Measurements from ENCODE around the gene PRR3. TPM values are rescaled to one million over a fixed set of nuclear protein-coding genes. Genes with fewer than 3 reads are reported as not detected.

The PRR3 gene
- total and polyA plus RNA-seq, 9 of the 15 experiments (the other 6 are each of a cell fraction or from before 2014, with no cell fraction given) = 23.5 to 59.6 (median 28.8) TPM

DNA sequence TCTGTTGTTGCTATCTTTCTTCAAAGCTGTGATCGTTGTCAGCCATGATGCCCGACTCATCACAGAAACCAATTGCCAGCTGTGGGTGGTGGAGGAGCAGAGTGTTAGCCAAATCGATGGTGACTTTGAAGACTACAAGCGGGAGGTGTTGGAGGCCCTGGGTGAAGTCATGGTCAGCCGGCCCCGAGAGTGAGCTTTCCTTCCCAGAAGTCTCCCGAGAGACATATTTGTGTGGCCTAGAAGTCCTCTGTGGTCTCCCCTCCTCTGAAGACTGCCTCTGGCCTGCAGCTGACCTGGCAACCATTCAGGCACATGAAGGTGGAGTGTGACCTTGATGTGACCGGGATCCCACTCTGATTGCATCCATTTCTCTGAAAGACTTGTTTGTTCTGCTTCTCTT is 33.4 kb downstream of the PRR3 start:
- no peak for TF ChIP-seq DPF2 (IDR thresholded peaks at IDR 0.05)
- TF ChIP-seq RBFOX2 (IDR thresholded peaks at IDR 0.05; ENCODE audit: low read depth, low read length) = 0 out of 2 replicates have a peak, but pooled peaks have one; percentile 1
- TF ChIP-seq ESRRA (IDR thresholded peaks at IDR 0.05; ENCODE audit: borderline replicate concordance, low read depth) = peak; percentile 59; the same call in 1 of the 2 replicates
- no peak for TF ChIP-seq NR3C1 (CRISPR knock-in tag; IDR thresholded peaks at IDR 0.05)
- no peak for TF ChIP-seq CXXC5 (CRISPR knock-in tag; IDR thresholded peaks at IDR 0.05)
- intact Hi-C loops (cut with micrococcal nuclease) = no loop called here
- DNase-seq (ENCODE audit: extremely low read depth in 1 of 4, low spot score in 3 of 4) (no peak), FAIRE-seq (no peak), ATAC-seq (no peak)
- BruUV-seq (replicated peaks) = no TSS peak
- Histone ChIP-seq H3K9me1 (ENCODE audit: control insufficient read depth, insufficient read depth, low read length) (peaks cover 5% of the 10 kb centered on the region), H3K4me3 (no peak overlapping the region), H3K36me3 (ENCODE audit: control insufficient read depth, insufficient read depth, low read length) (peaks cover 98% of the 10 kb centered on the region), H3K27ac (ENCODE audit: extremely low read depth, low read depth, low read length) (peak overlapping the region; percentile 8; the same call in 1 of the 3 replicates), H3K79me2 (ENCODE audit: control insufficient read depth, insufficient read depth, low read length) (peaks cover 29% of the 10 kb centered on the region), H3K27me3 (ENCODE audit: control insufficient read depth in 2 of 2, insufficient read depth in 2 of 2, low read length in 2 of 2) (no peaks in the 10 kb centered on the region), H3K9ac (ENCODE audit: insufficient read depth in 1 of 2, low read depth in 2 of 2, low read length in 2 of 2) (no peak overlapping the region; a peak in 1 of 4 replicates), H3K4me2 (ENCODE audit: insufficient read depth, low read length) (no peak overlapping the region), H2AFZ (ENCODE audit: low read depth, low read length) (no peak overlapping the region), H3K4me1 (replicated peaks in 1 of 2; ENCODE audit: control insufficient read depth in 2 of 2, insufficient read depth in 2 of 2, low read length in 2 of 2) (peaks cover 3 to 4% of the 10 kb centered on the region in 2 experiments; a peak in 3 of 5 replicates), H3K9me3 (replicated peaks; ENCODE audit: control insufficient read depth, insufficient read depth, low read depth, low read length) (no peaks in the 10 kb centered on the region), H4K20me1 (replicated peaks; ENCODE audit: control insufficient read depth, insufficient read depth, low read length) (peaks cover 5% of the 10 kb centered on the region; the same call in 1 of the 2 replicates)
- CTCF ChIA-PET (ENCODE audit: low intra/inter-chr PET ratio) = no interaction called here
- POLR2A ChIA-PET = interaction anchor here (0.7 to 3.1 kb wide), 16 partner anchors 8 to 286 kb away, joined by 3 to 52 read pairs (median 5); partner anchors contain the start of genes ABCF1, MRPS18B, PPP1R10 and PRR3
- in situ Hi-C loops (cut with MboI) = no loop called here
- 88% methylated on average over 8 of the region's 8 CpGs for WGBS (ENCODE audit: insufficient coverage, low coverage, missing lambda C conversion rate)

DNA sequence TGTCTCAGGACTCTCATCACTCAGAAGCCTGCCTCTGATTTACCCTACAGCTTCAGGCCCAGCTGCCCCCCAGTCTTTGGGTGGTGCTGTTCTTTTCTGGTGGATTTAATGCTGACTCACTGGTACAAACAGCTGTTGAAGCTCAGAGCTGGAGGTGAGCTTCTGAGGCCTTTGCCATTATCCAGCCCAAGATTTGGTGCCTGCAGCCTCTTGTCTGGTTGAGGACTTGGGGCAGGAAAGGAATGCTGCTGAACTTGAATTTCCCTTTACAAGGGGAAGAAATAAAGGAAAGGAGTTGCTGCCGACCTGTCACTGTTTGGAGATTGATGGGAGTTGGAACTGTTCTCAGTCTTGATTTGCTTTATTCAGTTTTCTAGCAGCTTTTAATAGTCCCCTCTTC is 33.9 kb downstream of the PRR3 start:
- ATAC-seq (peak; percentile 60; the same call in 2 of the 3 replicates), DNase-seq (ENCODE audit: extremely low read depth in 1 of 4, low spot score in 3 of 4) (peak in 2 of 4 experiments; percentile 29 to 36), FAIRE-seq (peak; percentile 78)
- no peak overlapping the region for H3K4me2 ChIP-seq (ENCODE audit: insufficient read depth, low read length)
- no peaks in the 10 kb centered on the region for H3K27me3 ChIP-seq (ENCODE audit: control insufficient read depth in 2 of 2, insufficient read depth in 2 of 2, low read length in 2 of 2)
- POLR2A ChIA-PET = interaction anchor here (0.8 to 3.1 kb wide), 14 partner anchors 8 to 142 kb away, joined by 3 to 52 read pairs (median 6); partner anchors contain the start of genes ABCF1, MRPS18B, PPP1R10 and PRR3
- CTCF ChIA-PET (ENCODE audit: low intra/inter-chr PET ratio) = no interaction called here
- no peaks in the 10 kb centered on the region for H3K9me3 ChIP-seq (replicated peaks; ENCODE audit: control insufficient read depth, insufficient read depth, low read depth, low read length)
- 86% methylated on average over 1 of the region's 1 CpG for WGBS (ENCODE audit: insufficient coverage, low coverage, missing lambda C conversion rate)
- peak overlapping the region; percentile 8; the same call in 2 of the 3 replicates for H3K27ac ChIP-seq (ENCODE audit: extremely low read depth, low read depth, low read length)
- peaks cover 5% of the 10 kb centered on the region for H3K9me1 ChIP-seq (ENCODE audit: control insufficient read depth, insufficient read depth, low read length)
- H3K36me3 ChIP-seq (ENCODE audit: control insufficient read depth, insufficient read depth, low read length) = peaks cover 94% of the 10 kb centered on the region
- in situ Hi-C loops (cut with MboI) (no loop called here), intact Hi-C loops (cut with micrococcal nuclease) (no loop called here)
- BruUV-seq (replicated peaks) = no TSS peak
- no peak overlapping the region for H3K4me3 ChIP-seq
- H3K4me1 ChIP-seq (replicated peaks in 1 of 2; ENCODE audit: control insufficient read depth in 2 of 2, insufficient read depth in 2 of 2, low read length in 2 of 2) = peaks cover 3 to 4% of the 10 kb centered on the region in 2 experiments; a peak in 3 of 5 replicates
- H3K79me2 ChIP-seq (ENCODE audit: control insufficient read depth, insufficient read depth, low read length) = peaks cover 29% of the 10 kb centered on the region
- peaks cover 5% of the 10 kb centered on the region; the same call in 1 of the 2 replicates for H4K20me1 ChIP-seq (replicated peaks; ENCODE audit: control insufficient read depth, insufficient read depth, low read length)
- no peak overlapping the region for H2AFZ ChIP-seq (ENCODE audit: low read depth, low read length)
- no peak overlapping the region for H3K9ac ChIP-seq (ENCODE audit: insufficient read depth in 1 of 2, low read depth in 2 of 2, low read length in 2 of 2)
- TF ChIP-seq MEIS2 (IDR thresholded peaks at IDR 0.05; ENCODE audit: partially characterized antibody) (peak; percentile 47), BACH1 (tag; IDR thresholded peaks at IDR 0.05) (peak; percentile 33; the same call in 1 of the 2 replicates), MCM3 (IDR thresholded peaks at IDR 0.05) (no peak), TCF3 (CRISPR knock-in tag; IDR thresholded peaks at IDR 0.05) (no peak), RBM17 (IDR thresholded peaks at IDR 0.05; ENCODE audit: borderline replicate concordance, low read depth, low read length) (no peak), ZNF184 (CRISPR knock-in tag; IDR thresholded peaks at IDR 0.05) (no peak), PTTG1 (tag; IDR thresholded peaks at IDR 0.05; ENCODE audit: low read depth) (no peak), EWSR1 (IDR thresholded peaks at IDR 0.05; ENCODE audit: borderline replicate concordance, low read depth, partially characterized antibody) (no peak), FOXA1 (IDR thresholded peaks at IDR 0.05; ENCODE audit: borderline replicate concordance) (no peak)
- TF ChIP-seq, protein P1, sequence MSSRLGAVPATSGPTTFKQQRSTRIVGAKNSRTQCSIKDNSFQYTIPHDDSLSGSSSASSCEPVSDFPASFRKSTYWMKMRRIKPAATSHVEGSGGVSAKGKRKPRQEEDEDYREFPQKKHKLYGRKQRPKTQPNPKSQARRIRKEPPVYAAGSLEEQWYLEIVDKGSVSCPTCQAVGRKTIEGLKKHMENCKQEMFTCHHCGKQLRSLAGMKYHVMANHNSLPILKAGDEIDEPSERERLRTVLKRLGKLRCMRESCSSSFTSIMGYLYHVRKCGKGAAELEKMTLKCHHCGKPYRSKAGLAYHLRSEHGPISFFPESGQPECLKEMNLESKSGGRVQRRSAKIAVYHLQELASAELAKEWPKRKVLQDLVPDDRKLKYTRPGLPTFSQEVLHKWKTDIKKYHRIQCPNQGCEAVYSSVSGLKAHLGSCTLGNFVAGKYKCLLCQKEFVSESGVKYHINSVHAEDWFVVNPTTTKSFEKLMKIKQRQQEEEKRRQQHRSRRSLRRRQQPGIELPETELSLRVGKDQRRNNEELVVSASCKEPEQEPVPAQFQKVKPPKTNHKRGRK (tag; IDR thresholded peaks at IDR 0.05) = no peak
